ENCODE data around the gene SDE2.
"Not testable (repeated sequence)": the region's sequence is repeated elsewhere in the genome, so short reads cannot be mapped to it uniquely, and the experiment has no call there.

Gene SDE2

GRCh38 chr1:225972344-225973152 is 26.6 kb downstream of the SDE2 start:
- no peak for DNase-seq (ENCODE audit: low spot score)
- no peak for TF ChIP-seq CTCF (IDR thresholded peaks at IDR 0.05; ENCODE audit: extremely low read depth, missing control alignments)

- DNase-seq (ENCODE audit: low spot score): not testable (repeated sequence)
Observed at GRCh38 chr1:225970592-225971157, 28.5 kb downstream of the SDE2 start.

GRCh38 chr1:225969751-225970150 is 29.4 kb downstream of the SDE2 start:
- not testable (repeated sequence) for DNase-seq (ENCODE audit: low spot score)

- no peak for DNase-seq (ENCODE audit: low spot score)
- TF ChIP-seq CTCF (IDR thresholded peaks at IDR 0.05; ENCODE audit: extremely low read depth, missing control alignments): no peak
Observed at GRCh38 chr1:225965231-225965630, 33.9 kb downstream of the SDE2 start.

GRCh38 chr1:225963735-225964530 is 35.2 kb downstream of the SDE2 start:
- TF ChIP-seq CTCF (IDR thresholded peaks at IDR 0.05; ENCODE audit: extremely low read depth, missing control alignments): no peak

GRCh38 chr1:225962440-225962975 is 36.6 kb downstream of the SDE2 start:
- peak; percentile 76 for TF ChIP-seq CTCF (IDR thresholded peaks at IDR 0.05; ENCODE audit: extremely low read depth, missing control alignments)
- DNase-seq (ENCODE audit: low spot score): peak; percentile 81

More at GRCh38 chr1:225963735-225964530, 35.2 kb downstream of the SDE2 start:
- DNase-seq (ENCODE audit: low spot score): no peak

GRCh38 chr1:225961659-225962439 is 37.3 kb downstream of the SDE2 start:
- DNase-seq (ENCODE audit: low spot score): no peak
- no peak for TF ChIP-seq CTCF (IDR thresholded peaks at IDR 0.05; ENCODE audit: extremely low read depth, missing control alignments)
